HEK293 (cell line): ENCODE data around the gene PALS2.

ENCODE experiments used
- CTCF ChIA-PET: fragments of 350-600 bp; formaldehyde crosslinking; extraction: SDS; loops from one replicate; lab custom pipeline; 2021; ENCODE audit warnings: antibody characterized with exemption; lab: Yijun Ruan, JAX
- POLR2A ChIA-PET: fragments of 300-600 bp; formaldehyde crosslinking; extraction: SDS; loops from one replicate; lab custom pipeline; 2020; ENCODE audit warnings: antibody characterized with exemption, inconsistent platforms; lab: Yijun Ruan, JAX
- H3K27ac ChIP-seq: fragments of 200-500 bp; sonication (Bioruptor generic); 2 replicates; pipeline ENCODE4 v1.5.1; 2014; ENCODE audit warnings: low read depth, low read length, control low read depth, inconsistent platforms; ENCODE audit errors: extremely low read depth
- H3K36me3 ChIP-seq, 2 experiments: fragments of 200-500 bp in 1 of 2; sonication (Bioruptor generic) in 1 of 2; 1 replicate in 1 of 2; 2 replicates in 1 of 2; pipeline ENCODE4 v1.5.1; 2014 to 2017; ENCODE audit warnings: inconsistent platforms in 2 of 2, low read length in 2 of 2; ENCODE audit not compliant: control insufficient read depth in 2 of 2, insufficient read depth in 1 of 2
- H3K4me1 ChIP-seq: fragments of 200-500 bp; sonication (Bioruptor generic); 2 replicates; pipeline ENCODE4 v1.5.1; 2014; ENCODE audit warnings: mild to moderate bottlenecking, low read length, inconsistent platforms; ENCODE audit not compliant: control insufficient read depth, insufficient read depth
- H3K4me3 ChIP-seq: 2 replicates; pipeline ENCODE4 v1.5.1; 2011; ENCODE audit warnings: low read depth, mild to moderate bottlenecking, control low read depth, low read length, moderate library complexity
- H3K9me3 ChIP-seq: fragments of 200-500 bp; sonication (Bioruptor generic); 2 replicates; pipeline ENCODE4 v1.5.1; 2014; ENCODE audit warnings: low read depth, low read length, inconsistent platforms; ENCODE audit not compliant: control insufficient read depth, insufficient read depth
- GFI1B ChIP-seq: fragments of 450-650 bp; formaldehyde crosslinking; IDR thresholded peaks from 2 replicates; pipeline ENCODE4 v1.5.1; 2016; ENCODE audit warnings: missing biosample characterization, missing genetic modification characterization
- GLI2 ChIP-seq: fragments of 450-650 bp; formaldehyde crosslinking; IDR thresholded peaks from 2 replicates; pipeline ENCODE4; 2017; ENCODE audit warnings: missing biosample characterization, missing genetic modification characterization, low read depth, borderline replicate concordance
- KLF1 ChIP-seq: fragments of 450-650 bp; formaldehyde crosslinking; IDR thresholded peaks from 2 replicates; pipeline ENCODE4 v1.5.1; 2016; ENCODE audit warnings: missing biosample characterization, missing genetic modification characterization
- TCF7L2 ChIP-seq: IDR thresholded peaks from 2 replicates; pipeline ENCODE4 v1.6.1; 2011; ENCODE audit warnings: low read depth, mild to moderate bottlenecking, inconsistent platforms, low read length, moderate library complexity, borderline replicate concordance
- ZBTB17 ChIP-seq: fragments of 450-650 bp; formaldehyde crosslinking; IDR thresholded peaks from 2 replicates; pipeline ENCODE4 v1.5.1; 2016; ENCODE audit warnings: missing biosample characterization, missing genetic modification characterization
- ZBTB6 ChIP-seq: fragments of 450-650 bp; formaldehyde crosslinking; IDR thresholded peaks from 2 replicates; pipeline ENCODE4 v1.5.1; 2017; ENCODE audit warnings: missing biosample characterization, missing genetic modification characterization
- ZEB2 ChIP-seq: fragments of 450-650 bp; formaldehyde crosslinking; IDR thresholded peaks from 2 replicates; pipeline ENCODE4 v1.5.1; 2016; ENCODE audit warnings: missing biosample characterization, missing genetic modification characterization
- ZFP37 ChIP-seq: fragments of 450-650 bp; formaldehyde crosslinking; IDR thresholded peaks from 2 replicates; pipeline ENCODE4 v1.5.1; 2016; ENCODE audit warnings: missing biosample characterization, missing genetic modification characterization
- ZNF10 ChIP-seq: fragments of 450-650 bp; formaldehyde crosslinking; IDR thresholded peaks from 2 replicates; pipeline ENCODE4 v1.5.1; 2017; ENCODE audit warnings: missing biosample characterization, missing genetic modification characterization
- ZNF169 ChIP-seq: fragments of 450-650 bp; formaldehyde crosslinking; IDR thresholded peaks from 2 replicates; pipeline ENCODE4 v1.5.1; 2016; ENCODE audit warnings: missing biosample characterization, missing genetic modification characterization
- ZNF19 ChIP-seq: fragments of 450-650 bp; formaldehyde crosslinking; IDR thresholded peaks from 2 replicates; pipeline ENCODE4; 2016; ENCODE audit warnings: missing biosample characterization, missing genetic modification characterization, low read depth
- ZNF324 ChIP-seq: fragments of 450-650 bp; formaldehyde crosslinking; IDR thresholded peaks from 2 replicates; pipeline ENCODE4 v1.5.1; 2016; ENCODE audit warnings: missing biosample characterization, missing genetic modification characterization
- ZNF433 ChIP-seq: fragments of 450-650 bp; formaldehyde crosslinking; IDR thresholded peaks from 2 replicates; pipeline ENCODE4 v1.5.1; 2016; ENCODE audit warnings: missing biosample characterization, missing genetic modification characterization, low read depth
- ZNF560 ChIP-seq: fragments of 450-650 bp; formaldehyde crosslinking; IDR thresholded peaks from 2 replicates; pipeline ENCODE4 v1.5.1; 2017; ENCODE audit warnings: missing biosample characterization, missing genetic modification characterization, borderline replicate concordance
- ZNF624 ChIP-seq: fragments of 450-650 bp; formaldehyde crosslinking; IDR thresholded peaks from 2 replicates; pipeline ENCODE4 v1.5.1; 2017; ENCODE audit warnings: missing biosample characterization, missing genetic modification characterization
- ZNF639 ChIP-seq: fragments of 450-650 bp; formaldehyde crosslinking; IDR thresholded peaks from 2 replicates; pipeline ENCODE4 v1.5.1; 2016; ENCODE audit warnings: missing biosample characterization, missing genetic modification characterization
- ZNF664 ChIP-seq: fragments of 450-650 bp; formaldehyde crosslinking; IDR thresholded peaks from 2 replicates; pipeline ENCODE4 v1.5.1; 2016; ENCODE audit warnings: missing biosample characterization, missing genetic modification characterization
- ZNF776 ChIP-seq: fragments of 450-650 bp; formaldehyde crosslinking; IDR thresholded peaks from 2 replicates; pipeline ENCODE4 v1.5.0; 2017; ENCODE audit warnings: missing biosample characterization, missing genetic modification characterization, borderline replicate concordance
- ZNF785 ChIP-seq: fragments of 450-650 bp; formaldehyde crosslinking; IDR thresholded peaks from 2 replicates; pipeline ENCODE4 v1.5.1; 2016; ENCODE audit warnings: missing biosample characterization, missing genetic modification characterization
- TF ChIP-seq, protein P1 (sequence below): fragments of 450-650 bp; formaldehyde crosslinking; IDR thresholded peaks from 2 replicates; pipeline ENCODE4 v1.5.1; 2016; ENCODE audit warnings: missing biosample characterization, missing genetic modification characterization, low read depth

PALS2 gene

GRCh38 chr7:24591152-24591551, 17.9 kb downstream of the PALS2 start (continued):
- TF ChIP-seq KLF1 (tag by site-specific recombination) (no peak), TCF7L2 (no peak)

DNA sequence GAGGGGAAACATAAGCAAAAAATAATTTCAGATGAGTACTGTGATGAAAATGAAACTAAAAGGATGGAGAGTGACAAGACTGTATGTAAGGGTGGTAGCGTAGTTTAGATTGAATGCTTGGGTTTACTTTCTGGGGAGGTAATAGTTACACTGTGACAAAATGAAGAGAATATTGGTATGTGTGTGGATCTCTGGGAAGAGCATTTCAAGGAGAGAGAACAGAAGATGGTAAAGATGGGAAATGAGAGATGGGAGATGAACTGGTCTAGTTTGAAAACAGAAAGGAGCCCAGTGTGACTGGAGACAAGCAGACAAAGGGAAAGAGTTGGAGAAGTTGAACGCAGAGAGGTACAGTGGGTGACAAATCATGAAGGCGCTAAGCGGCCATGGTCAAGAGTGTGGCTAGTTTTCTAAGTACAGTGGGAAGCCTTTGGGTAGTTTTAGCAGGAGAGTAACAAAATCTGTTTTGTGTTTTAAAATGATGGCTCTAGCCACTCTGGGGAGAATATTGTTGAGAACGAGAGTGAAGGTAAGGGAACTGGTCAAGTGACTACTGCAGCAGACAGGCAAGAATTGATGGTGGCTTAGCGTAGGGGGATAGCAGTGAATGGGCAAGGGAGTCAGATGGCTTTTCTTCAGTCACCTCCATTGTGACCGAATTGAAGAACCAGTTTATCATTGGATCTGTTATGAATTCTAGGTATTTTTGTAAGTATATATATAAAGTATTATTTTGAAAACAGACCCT, 22.6 kb downstream of the PALS2 start:
- no peaks in the 10 kb centered on the region for H3K36me3 ChIP-seq
- TF ChIP-seq ZNF19: no peak
- no peak for TF ChIP-seq ZNF433 (tag by site-specific recombination)
- TF ChIP-seq GLI2 (tag by site-specific recombination): no peak
- no peak for TF ChIP-seq ZNF10 (tag by site-specific recombination)
- TF ChIP-seq, protein P1, sequence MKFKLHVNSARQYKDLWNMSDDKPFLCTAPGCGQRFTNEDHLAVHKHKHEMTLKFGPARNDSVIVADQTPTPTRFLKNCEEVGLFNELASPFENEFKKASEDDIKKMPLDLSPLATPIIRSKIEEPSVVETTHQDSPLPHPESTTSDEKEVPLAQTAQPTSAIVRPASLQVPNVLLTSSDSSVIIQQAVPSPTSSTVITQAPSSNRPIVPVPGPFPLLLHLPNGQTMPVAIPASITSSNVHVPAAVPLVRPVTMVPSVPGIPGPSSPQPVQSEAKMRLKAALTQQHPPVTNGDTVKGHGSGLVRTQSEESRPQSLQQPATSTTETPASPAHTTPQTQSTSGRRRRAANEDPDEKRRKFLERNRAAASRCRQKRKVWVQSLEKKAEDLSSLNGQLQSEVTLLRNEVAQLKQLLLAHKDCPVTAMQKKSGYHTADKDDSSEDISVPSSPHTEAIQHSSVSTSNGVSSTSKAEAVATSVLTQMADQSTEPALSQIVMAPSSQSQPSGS (tag by site-specific recombination): no peak
- TF ChIP-seq ZBTB6 (tag by site-specific recombination): no peak
- TF ChIP-seq ZFP37 (tag by site-specific recombination): no peak
- TF ChIP-seq ZNF664 (tag by site-specific recombination): no peak
- TF ChIP-seq ZEB2 (tag by site-specific recombination): no peak
- TF ChIP-seq ZNF776: no peak
- no peak for TF ChIP-seq ZNF624 (tag by site-specific recombination)
- no peak for TF ChIP-seq ZNF639 (tag by site-specific recombination)
- no peak for TF ChIP-seq ZNF324 (tag by site-specific recombination)
- TF ChIP-seq GFI1B (tag by site-specific recombination): no peak
- no peak for TF ChIP-seq ZBTB17 (tag by site-specific recombination)
- TF ChIP-seq ZNF169: no peak
- no peak for TF ChIP-seq ZNF560 (tag by site-specific recombination)
- H3K27ac ChIP-seq: no peak overlapping the region
- no peak overlapping the region for H3K4me3 ChIP-seq
- ChIA-PET POLR2A (no interaction called here), CTCF (no interaction called here)
- no peaks in the 10 kb centered on the region for H3K9me3 ChIP-seq
- H3K4me1 ChIP-seq: peaks cover 6% of the 10 kb centered on the region; the same call in 1 of the 2 replicates

DNA sequence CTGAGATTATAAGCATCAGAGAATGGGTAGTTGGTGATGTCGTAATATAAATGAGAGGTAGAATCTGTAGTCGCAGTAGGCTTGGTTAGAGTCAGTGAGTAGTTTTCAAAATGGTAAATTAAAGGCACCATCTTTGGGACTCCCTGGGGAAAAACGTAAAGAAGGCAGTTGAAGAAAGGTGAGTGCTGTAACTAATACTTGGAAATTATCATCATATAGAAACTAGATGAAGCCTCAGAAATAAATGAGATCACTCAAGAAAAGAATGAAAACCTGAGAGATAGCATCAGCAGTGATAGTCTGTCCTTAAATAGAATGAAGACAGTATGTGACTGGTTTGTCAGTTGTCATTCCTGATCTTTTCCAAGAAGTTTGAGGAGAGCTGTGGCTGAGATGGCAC, 23.8 kb downstream of the PALS2 start:
- TF ChIP-seq ZNF785: no peak
- Histone ChIP-seq H3K36me3 (no peaks in the 10 kb centered on the region), H3K9me3 (no peaks in the 10 kb centered on the region), H3K4me1 (peaks cover 6% of the 10 kb centered on the region; the same call in 1 of the 2 replicates), H3K4me3 (no peak overlapping the region), H3K27ac (no peak overlapping the region)
- ChIA-PET POLR2A (interaction anchor here (1.1 kb wide), 1 partner anchor 7 kb away, joined by 3 read pairs; no protein-coding TSS in a partner anchor), CTCF (interaction anchor here (0.6 kb wide), 1 partner anchor 299 kb away, joined by 3 read pairs; no protein-coding TSS in a partner anchor)
